Epithelial cell of proximal tubule (primary cell): ENCODE data around the gene PROM1. TPM values are rescaled to one million over a fixed set of nuclear protein-coding genes. Genes with fewer than 3 reads are reported as not detected.

Source experiments
- DNase-seq: peaks from one replicate; pipeline ENCODE4 v3.0.0-alpha.2; 2011; ENCODE audit warnings: low read depth
- H3K4me3 ChIP-seq: 2 replicates; pipeline ENCODE4 v1.5.1; 2011; ENCODE audit warnings: low read depth, mild to moderate bottlenecking, low read length
- CTCF ChIP-seq: conservative IDR thresholded peaks from 2 replicates; pipeline ENCODE4 v1.5.1; 2012; ENCODE audit warnings: low read depth, mild to moderate bottlenecking, low read length
- total RNA-seq: library from RNA; depleted of rRNA; stranded (reverse); fragments of >200 nt; gene quantifications from 2 replicates; pipeline ENCODE4 v1.2.3, GENCODE V29; 2015

Gene PROM1
- total RNA-seq, 1 donor from 2014 or later: 69.6 TPM

GRCh38 chr4:16082426-16083240 lies 1.2 kb downstream of the PROM1 start:
- peak overlapping the region; percentile 59 for H3K4me3 ChIP-seq
- no peak for TF ChIP-seq CTCF
- DNase-seq: no peak

GRCh38 chr4:16082041-16082425 lies 1.8 kb downstream of the PROM1 start:
- peak overlapping the region; percentile 59 for H3K4me3 ChIP-seq
- TF ChIP-seq CTCF: no peak
- DNase-seq: no peak

- H3K4me3 ChIP-seq: no peak overlapping the region
- DNase-seq: peak; percentile 51
- no peak for TF ChIP-seq CTCF
Measured at GRCh38 chr4:16079046-16079445, 4.8 kb downstream of the PROM1 start.

- H3K4me3 ChIP-seq: no peak overlapping the region
- no peak for TF ChIP-seq CTCF
- DNase-seq: no peak
Measured at GRCh38 chr4:16078195-16078760, 5.5 kb downstream of the PROM1 start.

- TF ChIP-seq CTCF: no peak
- no peak for DNase-seq
- H3K4me3 ChIP-seq: no peak overlapping the region
Measured at GRCh38 chr4:16077786-16078185, 6.0 kb downstream of the PROM1 start.

- no peak for DNase-seq
- TF ChIP-seq CTCF: no peak
- H3K4me3 ChIP-seq: no peak overlapping the region
Measured at GRCh38 chr4:16075975-16076757, 7.7 kb downstream of the PROM1 start.
